IMR-90 (cell line): ENCODE data around the gene RILPL2. TPM values are rescaled to one million over a fixed set of nuclear protein-coding genes. Genes with fewer than 3 reads are reported as not detected.

Experiments used
- ATAC-seq: fragments of 200-7000 bp; cut with Tn5 transposase; 2 replicates; pipeline ENCODE4 v1.9.1; 2020; ENCODE audit warnings: low read depth, mild to moderate bottlenecking, moderate library complexity
- BruUV-seq: library from RNA; stranded (reverse); fragments of 400-500 nt; replicated peaks from 2 replicates; lab custom pipeline; 2021; lab: Mats Ljungman, UMichigan
- CTCF ChIA-PET: fragments of 300-600 bp; formaldehyde crosslinking; extraction: SDS; loops from one replicate; lab custom pipeline; 2021; ENCODE audit warnings: antibody characterized with exemption; lab: Yijun Ruan, JAX
- POLR2A ChIA-PET: fragments of 300-600 bp; sonication (Branson Sonifier 250); formaldehyde crosslinking; loops from one replicate; lab custom pipeline; 2022; ENCODE audit warnings: antibody characterized with exemption; ENCODE audit not compliant: unreplicated experiment; lab: Charles Lee
- DNase-seq: peaks from one replicate; pipeline ENCODE4 v3.0.0; 2013
- H2AFZ ChIP-seq: replicated peaks from 2 replicates; pipeline ENCODE3; 2013; ENCODE audit warnings: low read length, mild to moderate bottlenecking; ENCODE audit not compliant: poor library complexity
- H2AK5ac ChIP-seq: 2 replicates; pipeline ENCODE4 v1.6.1; 2013; ENCODE audit warnings: low read depth, low read length, inconsistent platforms
- H2AK9ac ChIP-seq: replicated peaks from 2 replicates; pipeline ENCODE3; 2013; ENCODE audit warnings: mild to moderate bottlenecking, low read depth, low read length, moderate library complexity; ENCODE audit not compliant: poor library complexity
- H2BK120ac ChIP-seq: 2 replicates; pipeline ENCODE4 v1.6.1; 2013; ENCODE audit warnings: low read depth, low read length, inconsistent platforms
- H2BK15ac ChIP-seq: 3 replicates; pipeline ENCODE4 v1.6.1; 2013; ENCODE audit warnings: low read depth, low read length, inconsistent platforms
- H2BK20ac ChIP-seq: 2 replicates; pipeline ENCODE4 v1.6.1; 2013; ENCODE audit warnings: low read depth, mild to moderate bottlenecking, inconsistent platforms, low read length, moderate library complexity
- H2BK5ac ChIP-seq: 2 replicates; pipeline ENCODE4 v1.6.1; 2013; ENCODE audit warnings: mild to moderate bottlenecking, low read depth, low read length, inconsistent platforms; ENCODE audit not compliant: poor library complexity, severe bottlenecking
- H3K14ac ChIP-seq: replicated peaks from 2 replicates; pipeline ENCODE4 v1.6.1; 2013; ENCODE audit warnings: low read depth, low read length, inconsistent platforms
- H3K18ac ChIP-seq: 2 replicates; pipeline ENCODE4 v1.6.1; 2013; ENCODE audit warnings: low read depth, low read length, control low read depth
- H3K23ac ChIP-seq: 2 replicates; pipeline ENCODE4 v1.6.1; 2013; ENCODE audit warnings: low read depth, low read length, inconsistent platforms
- H3K27ac ChIP-seq: 2 replicates; pipeline ENCODE4 v1.5.1; 2013; ENCODE audit warnings: mild to moderate bottlenecking, control low read depth, low read length; ENCODE audit not compliant: insufficient read depth
- H3K27me3 ChIP-seq: 2 replicates; pipeline ENCODE4 v1.6.1; 2013; ENCODE audit warnings: low read length; ENCODE audit not compliant: control insufficient read depth, insufficient read depth
- H3K36me3 ChIP-seq: 2 replicates; pipeline ENCODE4 v1.6.1; 2013; ENCODE audit warnings: low read length, mixed read lengths; ENCODE audit not compliant: control insufficient read depth, insufficient read depth
- H3K4ac ChIP-seq: 2 replicates; pipeline ENCODE4 v1.6.1; 2013; ENCODE audit warnings: low read depth, low read length, inconsistent platforms
- H3K4me1 ChIP-seq: 2 replicates; pipeline ENCODE4 v1.6.1; 2013; ENCODE audit warnings: low read length, mixed read lengths; ENCODE audit not compliant: control insufficient read depth, insufficient read depth
- H3K4me2 ChIP-seq: 2 replicates; pipeline ENCODE4 v1.6.1; 2013; ENCODE audit warnings: low read depth, mild to moderate bottlenecking, control low read depth, low read length, moderate library complexity
- H3K4me3 ChIP-seq: 2 replicates; pipeline ENCODE4 v1.5.1; 2013; ENCODE audit warnings: low read depth, mild to moderate bottlenecking, control low read depth, low read length, moderate library complexity; ENCODE audit not compliant: insufficient read depth
- H3K56ac ChIP-seq: 2 replicates; pipeline ENCODE4 v1.6.1; 2013; ENCODE audit warnings: low read length, inconsistent platforms; ENCODE audit not compliant: insufficient read depth; ENCODE audit errors: extremely low read depth
- H3K79me1 ChIP-seq, 2 experiments: 2 replicates each; pipeline ENCODE4 v1.6.1; 2013; ENCODE audit warnings: low read length in 2 of 2, inconsistent platforms in 1 of 2, low read depth in 1 of 2
- H3K9ac ChIP-seq: 2 replicates; pipeline ENCODE4 v1.6.1; 2013; ENCODE audit warnings: low read depth, low read length, control low read depth
- H3K9me1 ChIP-seq: 2 replicates; pipeline ENCODE4 v1.6.1; 2013; ENCODE audit warnings: low read length, inconsistent platforms; ENCODE audit not compliant: insufficient read depth
- H3K9me3 ChIP-seq: 2 replicates; pipeline ENCODE4 v1.6.1; 2013; ENCODE audit warnings: low read length; ENCODE audit not compliant: control insufficient read depth, insufficient read depth
- H4K20me1 ChIP-seq: 2 replicates; pipeline ENCODE4 v1.6.1; 2013; ENCODE audit warnings: low read length, inconsistent platforms; ENCODE audit not compliant: insufficient read depth
- H4K5ac ChIP-seq: 2 replicates; pipeline ENCODE4 v1.6.1; 2013; ENCODE audit warnings: mild to moderate bottlenecking, low read depth, low read length, control low read depth
- H4K8ac ChIP-seq, 2 experiments: 2 replicates each; pipeline ENCODE4 v1.6.1; 2013; ENCODE audit warnings: low read depth in 2 of 2, low read length in 2 of 2, control low read depth in 1 of 2, inconsistent platforms in 1 of 2
- H4K91ac ChIP-seq: 2 replicates; pipeline ENCODE4 v1.6.1; 2013; ENCODE audit warnings: low read depth, low read length, inconsistent platforms; ENCODE audit not compliant: insufficient read depth
- CEBPB ChIP-seq: IDR thresholded peaks from 2 replicates; pipeline ENCODE4 v1.6.1; 2012; ENCODE audit warnings: low read depth, low read length, improper control_type of control experiment
- CHD1 ChIP-seq: IDR thresholded peaks from 2 replicates; pipeline ENCODE4 v1.6.1; 2012; ENCODE audit warnings: low read depth, low read length, improper control_type of control experiment
- MAFK ChIP-seq: IDR thresholded peaks from 2 replicates; pipeline ENCODE4 v1.6.1; 2012; ENCODE audit warnings: low read depth, low read length, improper control_type of control experiment
- MXI1 ChIP-seq: IDR thresholded peaks from 2 replicates; pipeline ENCODE4 v1.6.1; 2012; ENCODE audit warnings: low read depth, mild to moderate bottlenecking, low read length, moderate library complexity, borderline replicate concordance
- NFE2L2 ChIP-seq: fragments of 150-350 bp; IDR thresholded peaks from 2 replicates; pipeline ENCODE4 v1.6.1; 2016; ENCODE audit warnings: low read depth, mild to moderate bottlenecking, low read length
- RAD21 ChIP-seq: IDR thresholded peaks from 2 replicates; pipeline ENCODE4 v1.6.1; 2012; ENCODE audit warnings: low read length, improper control_type of control experiment
- RFX5 ChIP-seq: IDR thresholded peaks from 2 replicates; pipeline ENCODE4 v1.8.0; 2012; ENCODE audit warnings: low read depth, mild to moderate bottlenecking, low read length, moderate library complexity
- WGBS, 2 experiments: methylation state at CpG; one replicate each; pipeline versions ENCODE4 v1.1.5 to v1.1.7; 2013; ENCODE audit warnings: missing lambda C conversion rate in 2 of 2; ENCODE audit not compliant: insufficient read length in 1 of 2; ENCODE audit errors: extremely low coverage in 2 of 2; 5-methylcytosine and 5-hydroxymethylcytosine counted together
- dilution Hi-C: fragments of 300-500 bp; cut with HindIII; formaldehyde crosslinking; loops from one replicate; pipeline ENCODE4 v1.14.3; 2018; ENCODE audit warnings: low sequenced_read_pairs; ENCODE audit not compliant: unreplicated experiment
- in situ Hi-C: fragments of 300-500 bp; cut with MboI; formaldehyde crosslinking; loops from 3 replicates; pipeline ENCODE4 v1.14.3; 2019; ENCODE audit warnings: low sequenced_read_pairs, inconsistent platforms, mixed read lengths
- intact Hi-C: fragments of 100-400 bp; cut with micrococcal nuclease; formaldehyde crosslinking; loops from 2 replicates; pipeline ENCODE4 v1.10.0; 2022
- polyA plus RNA-seq, 3 experiments: library from polyadenylated mRNA; depleted of rRNA; stranded (reverse); fragments of >200 nt; gene quantifications; 2 replicates each; pipeline ENCODE4 v1.2.3, GENCODE V29; 2012; ENCODE audit warnings: low replicate concordance in 1 of 3
- total RNA-seq: library from RNA; depleted of rRNA; stranded (reverse); fragments of >200 nt; gene quantifications from 2 replicates; pipeline ENCODE4 v1.2.3, GENCODE V29; 2012
- TF ChIP-seq, protein P1 (sequence below): fragments of 150-350 bp; IDR thresholded peaks from 2 replicates; pipeline ENCODE4 v1.6.1; 2017; ENCODE audit warnings: mild to moderate bottlenecking, antibody characterized with exemption, low read length, low read depth

Gene RILPL2
- total and polyA plus RNA-seq, 2 of the 4 experiments (the other 2 are of a cell fraction), result 1.8 to 2.2 TPM

DNA sequence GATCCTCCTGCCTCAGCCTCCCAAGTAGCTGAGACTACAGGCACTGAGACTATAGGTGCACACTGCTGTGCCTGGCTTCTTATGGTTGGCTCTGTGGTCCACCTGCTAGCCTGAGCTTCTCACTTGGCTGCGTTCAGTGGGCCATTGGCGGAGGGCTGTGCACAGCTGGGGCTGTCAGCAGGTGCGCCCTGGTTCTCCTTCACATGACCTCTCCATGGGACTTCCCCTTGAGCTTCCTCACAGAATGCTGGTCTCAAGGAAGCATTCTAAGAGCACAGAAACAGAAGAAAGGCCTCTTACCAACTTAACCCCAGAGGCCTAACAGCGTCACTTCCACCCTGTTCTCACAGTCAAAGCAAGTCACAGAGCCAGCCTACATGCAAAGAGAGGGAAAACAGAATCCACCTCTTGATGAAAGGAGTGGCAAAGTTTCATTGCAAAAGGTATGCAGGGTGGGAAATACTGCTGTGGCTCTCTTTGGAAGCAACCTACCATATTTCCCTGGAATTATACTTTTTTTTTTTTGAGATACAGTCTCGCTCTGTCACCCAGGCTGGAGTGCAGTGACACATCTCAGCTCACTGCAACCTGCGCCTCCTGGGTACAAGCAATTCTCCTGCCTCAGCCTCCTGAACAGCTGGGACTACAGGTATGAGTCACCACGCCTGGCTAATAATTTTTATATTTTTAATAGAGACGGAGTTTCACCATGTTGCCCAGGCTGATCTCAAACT is 9.3 kb downstream of the RILPL2 start:
- Histone ChIP-seq H2BK15ac (no peak overlapping the region), H2AK5ac (no peak overlapping the region), H3K9ac (no peak overlapping the region), H3K79me1 (peaks cover 0 to 4% of the 10 kb centered on the region in 2 experiments; a peak in 1 of 4 replicates), H3K56ac (no peak overlapping the region), H3K36me3 (peaks cover 17% of the 10 kb centered on the region), H2BK5ac (no peak overlapping the region), H2AFZ (no peak overlapping the region), H4K8ac (no peak overlapping the region), H3K4ac (no peak overlapping the region), H3K4me3 (no peak overlapping the region), H4K20me1 (no peaks in the 10 kb centered on the region), H3K9me3 (no peaks in the 10 kb centered on the region), H3K4me1 (no peaks in the 10 kb centered on the region), H3K4me2 (no peak overlapping the region), H4K5ac (no peak overlapping the region), H3K18ac (no peak overlapping the region), H2BK20ac (no peak overlapping the region), H3K27ac (no peak overlapping the region), H3K14ac (no peak overlapping the region), H2AK9ac (no peak overlapping the region), H3K9me1 (peaks cover 2% of the 10 kb centered on the region; the same call in 1 of the 2 replicates), H3K23ac (no peak overlapping the region), H4K91ac (no peak overlapping the region), H3K27me3 (no peaks in the 10 kb centered on the region), H2BK120ac (no peak overlapping the region)
- DNase-seq (no peak), ATAC-seq (no peak)
- BruUV-seq, result no TSS peak
- dilution Hi-C loops (no loop called here), in situ Hi-C loops (no loop called here), intact Hi-C loops (no loop called here)
- POLR2A ChIA-PET, result no interaction called here
- TF ChIP-seq, protein P1, sequence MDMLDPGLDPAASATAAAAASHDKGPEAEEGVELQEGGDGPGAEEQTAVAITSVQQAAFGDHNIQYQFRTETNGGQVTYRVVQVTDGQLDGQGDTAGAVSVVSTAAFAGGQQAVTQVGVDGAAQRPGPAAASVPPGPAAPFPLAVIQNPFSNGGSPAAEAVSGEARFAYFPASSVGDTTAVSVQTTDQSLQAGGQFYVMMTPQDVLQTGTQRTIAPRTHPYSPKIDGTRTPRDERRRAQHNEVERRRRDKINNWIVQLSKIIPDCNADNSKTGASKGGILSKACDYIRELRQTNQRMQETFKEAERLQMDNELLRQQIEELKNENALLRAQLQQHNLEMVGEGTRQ, result no peak
- TF ChIP-seq CHD1, result no peak
- TF ChIP-seq NFE2L2, result no peak
- no peak for TF ChIP-seq MAFK
- TF ChIP-seq RFX5, result no peak
- no peak for TF ChIP-seq CEBPB
- no peak for TF ChIP-seq MXI1
- no peak for TF ChIP-seq RAD21
- 92% methylated on average over 2 of the region's 8 CpGs; no CpG with 5 or more reads in 1 of the 2 experiments for WGBS, 2 experiments
- CTCF ChIA-PET, result interaction anchor here (0.6 kb wide), 1 partner anchor 19 kb away, joined by 3 read pairs; no protein-coding TSS in a partner anchor
